RWPE1 (cell line): ENCODE data around the gene SLC2A10.

ENCODE experiments used
- CTCF ChIA-PET: fragments of 350-600 bp; sonication (Branson Sonifier 250); formaldehyde crosslinking; extraction: SDS; loops from one replicate; lab custom pipeline; 2021; lab: Yijun Ruan, JAX
- POLR2A ChIA-PET: fragments of 400-600 bp; formaldehyde crosslinking; extraction: SDS; loops from one replicate; lab custom pipeline; 2020; ENCODE audit warnings: antibody characterized with exemption; ENCODE audit not compliant: low non-redundant PET; lab: Yijun Ruan, JAX
- DNase-seq: peaks from one replicate; pipeline ENCODE4 v3.0.0; 2012; ENCODE audit warnings: low spot score
- H3K27ac ChIP-seq: fragments of 450-650 bp; 2 replicates; pipeline ENCODE4 v1.5.1; 2017
- CTCF ChIP-seq: fragments of 450-650 bp; conservative IDR thresholded peaks from 2 replicates; pipeline ENCODE4 v1.5.1; 2017; ENCODE audit warnings: low read depth, mild to moderate bottlenecking

The SLC2A10 gene

GRCh38 chr20:46756419-46756818 is 47.0 kb downstream of the SLC2A10 start:
- H3K27ac ChIP-seq = no peak overlapping the region
- ChIA-PET POLR2A (no interaction called here), CTCF (interaction anchor here (0.6 to 3.4 kb wide), 5 partner anchors 71 to 628 kb away, joined by 3 to 29 read pairs (median 3); no protein-coding TSS in a partner anchor)
- no peak for DNase-seq
- no peak for TF ChIP-seq CTCF

- ChIA-PET CTCF (interaction anchor here (0.5 to 3.4 kb wide), 11 partner anchors 9 to 876 kb away, joined by 3 to 29 read pairs (median 4); partner anchors contain the start of gene ZSWIM1), POLR2A (no interaction called here)
- no peak for DNase-seq
- TF ChIP-seq CTCF = no peak
- no peak overlapping the region for H3K27ac ChIP-seq
These were observed 47.7 kb downstream of the SLC2A10 start for GRCh38 chr20:46757135-46757534.

- peak; percentile 100 for TF ChIP-seq CTCF
- POLR2A ChIA-PET = no interaction called here
- no peak overlapping the region for H3K27ac ChIP-seq
- CTCF ChIA-PET = interaction anchor here (0.5 to 3.4 kb wide), 26 partner anchors 8 to 1412 kb away, joined by 3 to 29 read pairs (median 4); partner anchors contain the start of gene ZSWIM1
- DNase-seq = peak; percentile 87
These were observed 48.6 kb downstream of the SLC2A10 start for GRCh38 chr20:46757754-46758678.

GRCh38 chr20:46758929-46759669 is 49.6 kb downstream of the SLC2A10 start:
- ChIA-PET POLR2A (no interaction called here), CTCF (interaction anchor here (0.7 to 3.4 kb wide), 7 partner anchors 12 to 861 kb away, joined by 3 to 29 read pairs (median 4); no protein-coding TSS in a partner anchor)
- no peak for DNase-seq
- TF ChIP-seq CTCF = no peak
- no peak overlapping the region for H3K27ac ChIP-seq

- POLR2A ChIA-PET = no interaction called here
- no peak for DNase-seq
- no peak for TF ChIP-seq CTCF
- H3K27ac ChIP-seq = no peak overlapping the region
- CTCF ChIA-PET = interaction anchor here (1.1 kb wide), 1 partner anchor 9 kb away, joined by 5 read pairs; no protein-coding TSS in a partner anchor
These were observed 52.1 kb downstream of the SLC2A10 start for GRCh38 chr20:46761566-46761965.

GRCh38 chr20:46764068-46764467 is 54.6 kb downstream of the SLC2A10 start:
- POLR2A ChIA-PET = interaction anchor here (0.6 kb wide), 1 partner anchor 400 kb away, joined by 6 read pairs; no protein-coding TSS in a partner anchor
- H3K27ac ChIP-seq = no peak overlapping the region
- no peak for DNase-seq
- TF ChIP-seq CTCF = no peak
- CTCF ChIA-PET = interaction anchor here (0.6 to 1.2 kb wide), 2 partner anchors 8 to 461 kb away, joined by 3 to 4 read pairs; no protein-coding TSS in a partner anchor
